ENCODE data around the gene RFESD.
"Not testable (repeated sequence)": the region's sequence is repeated elsewhere in the genome, so short reads cannot be mapped to it uniquely, and the experiment has no call there.

Gene RFESD

GRCh38 chr5:95628933-95629332 is 17.6 kb upstream of the RFESD start:
- DNase-seq (ENCODE audit: low read depth, low spot score): no peak

DNA sequence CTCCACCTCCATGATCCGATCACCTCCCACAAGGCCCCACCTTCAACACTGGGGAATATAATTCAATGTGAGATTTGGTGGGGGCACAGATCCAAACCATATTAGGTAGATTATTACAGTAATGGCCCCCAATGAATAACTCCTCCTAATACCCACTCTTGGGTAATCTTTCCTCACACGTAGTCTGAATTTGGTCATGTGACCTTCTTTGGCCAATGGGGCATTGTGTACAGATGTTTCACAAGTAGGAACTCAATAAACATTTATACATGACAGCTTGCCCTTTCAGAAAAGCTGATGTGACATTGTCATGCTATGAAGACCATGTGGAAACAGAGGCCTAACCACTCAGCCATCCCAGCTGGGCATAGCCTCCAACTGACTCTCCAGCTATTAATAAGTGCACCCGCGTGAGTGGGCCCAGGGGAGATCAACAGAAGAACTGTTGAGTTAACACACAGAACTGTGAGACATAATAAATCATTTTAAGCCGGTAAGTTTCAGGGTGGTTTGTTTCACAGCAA is 16.1 kb upstream of the RFESD start:
- DNase-seq (ENCODE audit: low read depth, low spot score): no peak

DNA sequence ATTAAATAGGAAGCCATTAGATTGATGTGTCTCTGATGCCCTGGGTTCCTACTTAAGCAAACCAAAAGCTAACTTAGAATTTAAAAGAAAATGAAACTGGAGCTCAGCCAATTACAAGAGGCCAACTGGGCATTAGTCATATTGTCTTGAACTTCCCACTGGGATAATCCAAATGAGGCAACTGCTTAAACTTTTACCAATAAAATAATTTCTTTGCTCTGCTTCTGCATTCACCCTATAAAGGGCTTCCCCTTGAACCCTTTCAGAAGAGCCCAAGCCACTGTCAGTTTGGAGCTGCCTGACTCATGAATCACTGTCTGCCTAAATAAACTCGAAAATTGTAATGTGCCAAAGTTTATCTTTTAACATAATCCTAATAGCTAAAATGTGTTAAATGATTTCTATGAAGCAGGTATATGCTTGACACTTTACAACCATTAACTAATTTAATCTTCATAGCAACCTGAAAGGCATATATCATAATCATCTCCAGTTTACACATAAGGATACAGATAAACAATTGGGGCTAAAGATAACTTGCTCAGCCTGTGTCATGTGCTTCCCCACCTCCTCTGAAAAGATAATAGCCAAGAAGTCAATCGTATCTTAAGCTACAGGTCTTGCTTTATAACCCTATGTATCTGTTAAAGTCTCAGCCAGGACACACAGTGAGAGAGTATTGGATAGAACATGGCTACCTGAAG is 15.2 kb upstream of the RFESD start:
- no peak for DNase-seq (ENCODE audit: low read depth, low spot score)

GRCh38 chr5:95631991-95632675 is 14.4 kb upstream of the RFESD start:
- peak; percentile 41 for DNase-seq (ENCODE audit: low read depth, low spot score)

DNA sequence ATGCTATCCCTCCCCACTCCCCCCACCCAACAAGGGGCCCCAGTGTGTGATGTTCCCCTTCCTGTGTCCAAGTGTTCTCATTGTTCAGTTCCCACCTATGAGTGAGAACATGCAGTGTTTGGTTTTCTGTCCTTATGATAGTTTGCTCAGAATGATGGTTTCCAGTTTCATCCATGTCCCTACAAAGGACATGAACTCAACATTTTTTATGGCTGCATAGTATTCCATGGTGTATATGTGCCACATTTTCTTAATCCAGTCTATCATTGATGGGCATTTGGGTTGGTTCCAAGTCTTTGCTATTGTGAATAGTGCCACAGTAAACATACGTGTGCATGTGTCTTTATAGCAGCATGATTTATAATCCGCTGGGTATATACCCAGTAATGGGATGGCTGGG is 13.6 kb upstream of the RFESD start:
- not testable (repeated sequence) for DNase-seq (ENCODE audit: low read depth, low spot score)

DNA sequence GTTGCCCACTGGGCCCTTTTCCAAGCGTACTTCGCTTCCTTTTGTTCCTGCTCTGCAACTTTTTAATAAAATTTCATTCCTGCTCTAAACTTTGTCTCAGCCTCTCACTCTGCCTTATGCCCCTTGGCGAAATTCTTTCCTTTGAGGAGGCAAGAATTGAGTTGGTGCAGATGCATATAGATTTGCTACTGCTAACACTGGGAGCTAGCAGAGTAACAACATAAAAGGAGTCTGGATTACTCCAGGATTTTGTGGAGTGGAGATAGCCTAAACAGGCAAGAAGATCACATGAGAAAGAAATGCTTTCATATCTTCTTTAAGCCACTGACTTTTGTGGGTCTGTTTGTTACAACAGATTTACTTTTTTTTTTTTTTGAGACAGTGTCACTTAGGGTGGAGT is 12.9 kb upstream of the RFESD start:
- DNase-seq (ENCODE audit: low read depth, low spot score): no peak

- no peak for DNase-seq (ENCODE audit: low read depth, low spot score)
Measured at GRCh38 chr5:95634081-95634480, 12.5 kb upstream of the RFESD start.

DNA sequence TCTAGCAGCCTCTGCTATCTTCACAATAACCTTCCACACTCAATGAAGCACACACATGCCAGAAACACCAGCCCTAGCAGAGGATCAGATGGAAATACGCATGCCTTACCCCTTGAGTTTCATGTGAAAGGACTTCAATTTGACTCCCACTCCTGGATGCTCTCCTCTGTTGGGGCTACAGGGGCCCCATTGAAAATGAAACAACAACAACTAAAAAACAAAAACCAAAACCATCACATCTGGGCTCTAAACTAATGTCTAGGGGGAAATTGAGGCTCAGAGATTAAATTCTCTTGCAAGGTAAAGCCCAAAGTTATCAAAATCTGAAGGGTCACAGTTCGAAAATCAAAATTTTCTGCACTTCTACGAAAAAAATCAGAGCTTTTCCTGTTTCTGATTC is 7.9 kb upstream of the RFESD start:
- no peak for DNase-seq (ENCODE audit: low read depth, low spot score)

- no peak for DNase-seq (ENCODE audit: low read depth, low spot score)
Measured at GRCh38 chr5:95641741-95642220, 4.8 kb upstream of the RFESD start.

GRCh38 chr5:95643152-95643551 is 3.4 kb upstream of the RFESD start:
- no peak for DNase-seq (ENCODE audit: low read depth, low spot score)

DNA sequence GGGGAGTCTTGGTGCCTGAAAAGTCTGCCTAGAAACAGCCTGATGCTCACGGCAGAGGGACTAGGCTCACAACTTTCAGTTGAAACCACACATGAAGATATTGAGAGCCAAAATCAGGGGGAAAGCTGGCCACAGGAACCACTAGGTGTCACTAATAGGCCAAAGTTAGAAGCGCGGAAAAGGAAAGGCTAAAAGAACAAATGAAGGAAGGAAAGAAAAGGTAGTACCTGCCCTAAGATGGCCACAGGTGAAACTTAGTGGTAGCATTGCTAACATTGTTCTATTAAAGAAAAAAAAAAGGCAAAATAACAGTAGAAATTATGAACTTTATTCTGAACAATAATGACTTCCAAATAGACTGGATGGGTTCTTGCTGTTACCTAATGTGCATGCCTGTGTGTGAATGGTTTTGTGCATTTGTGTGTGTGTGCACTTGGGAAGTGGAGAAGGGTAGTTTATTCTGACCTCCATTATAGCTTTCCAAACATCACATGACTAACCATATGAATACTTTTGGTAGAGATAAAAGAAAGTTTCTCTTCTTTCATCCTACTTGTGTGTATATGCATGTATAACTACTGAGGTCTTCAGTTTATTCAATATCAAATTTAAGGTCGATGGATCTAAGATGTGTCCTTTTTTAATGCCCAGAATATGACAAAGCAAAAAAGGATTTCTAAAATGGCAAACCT is 2.1 kb upstream of the RFESD start:
- peak; percentile 4 for DNase-seq (ENCODE audit: low read depth, low spot score)

DNA sequence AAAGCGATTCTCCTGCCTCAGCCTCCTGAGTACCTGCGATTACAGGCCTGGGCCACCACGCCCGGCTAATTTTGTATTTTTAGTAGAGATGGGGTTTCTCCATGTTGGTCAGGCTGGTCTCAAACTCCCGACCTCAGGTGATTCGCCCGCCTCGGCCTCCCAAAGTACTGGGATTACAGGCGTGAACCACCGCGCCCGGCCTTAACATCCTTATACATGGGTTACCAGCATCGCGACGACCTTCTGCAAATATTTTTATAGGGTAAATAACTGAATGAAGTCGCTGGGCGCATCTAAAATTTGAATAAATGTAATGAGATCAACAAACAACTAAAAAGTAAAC is 380 bp upstream of the RFESD start:
- DNase-seq (ENCODE audit: low read depth, low spot score): not testable (repeated sequence)

GRCh38 chr5:95647886-95648860 is 1.6 kb downstream of the RFESD start:
- DNase-seq (ENCODE audit: low read depth, low spot score): no peak

DNA sequence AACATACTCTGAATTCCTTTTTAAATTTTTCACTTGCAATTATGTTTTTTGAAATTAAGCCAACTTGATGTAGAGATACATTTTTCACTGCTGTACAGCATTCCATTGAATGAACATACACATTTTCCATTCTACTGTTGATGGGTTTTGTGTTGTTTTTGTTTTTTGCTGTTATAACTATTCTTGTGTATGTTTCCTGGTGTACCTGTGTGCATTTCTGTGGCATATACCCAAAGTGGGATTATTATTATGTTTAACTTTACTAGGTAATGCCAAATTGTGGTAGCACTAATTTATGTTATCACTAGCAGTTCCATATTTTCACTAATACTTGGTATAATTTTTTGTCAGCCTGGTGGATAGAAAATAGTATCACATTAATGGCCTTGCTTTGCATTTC is 2.7 kb downstream of the RFESD start:
- DNase-seq (ENCODE audit: low read depth, low spot score): no peak

- DNase-seq (ENCODE audit: low read depth, low spot score): no peak
Measured at GRCh38 chr5:95649842-95650620, 3.5 kb downstream of the RFESD start.

- no peak for DNase-seq (ENCODE audit: low read depth, low spot score)
Measured at GRCh38 chr5:95652849-95653248, 6.3 kb downstream of the RFESD start.

- no peak for DNase-seq (ENCODE audit: low read depth, low spot score)
Measured at GRCh38 chr5:95654196-95654595, 7.6 kb downstream of the RFESD start.

DNA sequence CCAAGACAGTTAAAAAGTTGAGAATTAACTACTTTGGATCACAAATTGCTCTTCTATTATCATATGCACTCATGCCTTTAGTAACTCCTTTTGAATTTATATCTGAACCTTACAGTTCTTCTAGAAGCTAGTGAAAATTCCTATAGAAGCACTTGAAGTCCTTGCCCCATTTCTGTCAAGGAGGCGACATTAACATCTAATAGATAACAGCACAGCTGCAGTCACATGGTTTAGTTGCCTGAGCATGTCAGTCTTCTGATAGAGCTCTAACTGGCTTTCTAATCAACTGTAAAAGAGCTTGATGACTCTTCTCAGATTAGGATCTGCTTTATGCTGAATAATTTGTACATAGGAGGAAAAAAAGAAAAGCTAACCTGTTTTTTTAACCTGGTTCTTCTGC is 9.0 kb downstream of the RFESD start:
- DNase-seq (ENCODE audit: low read depth, low spot score): no peak

GRCh38 chr5:95660060-95660459 is 13.5 kb downstream of the RFESD start:
- DNase-seq (ENCODE audit: low read depth, low spot score): no peak

GRCh38 chr5:95662946-95663345 is 16.4 kb downstream of the RFESD start:
- no peak for DNase-seq (ENCODE audit: low read depth, low spot score)

Measured in activated CD4-positive, CD25-positive, alpha-beta regulatory T cell treated with anti-CD3 and anti-CD28 coated beads, Interleukin-2, amount 50 U/mL, for 16 hours (primary cell).